AG09319 (cell line): ENCODE results near the gene ABCC6.
"Not testable (repeated sequence)": the region's sequence is repeated elsewhere in the genome, so short reads cannot be mapped to it uniquely, and the experiment has no call there.

ENCODE experiments used
- DNase-seq: peaks from one replicate; pipeline ENCODE4 v3.0.0-alpha.2; 2010; ENCODE audit warnings: low read depth; ENCODE audit errors: extremely low read depth

The ABCC6 gene

GRCh38 chr16:16222850-16223661 is at the start of gene ABCC6:
Gene ABCC6, minus strand, starts transcription at chr16:16223494. Its CDS starts 60 bp downstream, at chr16:16223434.
- not testable (repeated sequence) for DNase-seq

- DNase-seq: not testable (repeated sequence)
These were observed 49.4 kb upstream of the ABCC6 start for GRCh38 chr16:16272573-16273221.

GRCh38 chr16:16271658-16272057 is 48.4 kb upstream of the ABCC6 start:
- DNase-seq: not testable (repeated sequence)

DNA sequence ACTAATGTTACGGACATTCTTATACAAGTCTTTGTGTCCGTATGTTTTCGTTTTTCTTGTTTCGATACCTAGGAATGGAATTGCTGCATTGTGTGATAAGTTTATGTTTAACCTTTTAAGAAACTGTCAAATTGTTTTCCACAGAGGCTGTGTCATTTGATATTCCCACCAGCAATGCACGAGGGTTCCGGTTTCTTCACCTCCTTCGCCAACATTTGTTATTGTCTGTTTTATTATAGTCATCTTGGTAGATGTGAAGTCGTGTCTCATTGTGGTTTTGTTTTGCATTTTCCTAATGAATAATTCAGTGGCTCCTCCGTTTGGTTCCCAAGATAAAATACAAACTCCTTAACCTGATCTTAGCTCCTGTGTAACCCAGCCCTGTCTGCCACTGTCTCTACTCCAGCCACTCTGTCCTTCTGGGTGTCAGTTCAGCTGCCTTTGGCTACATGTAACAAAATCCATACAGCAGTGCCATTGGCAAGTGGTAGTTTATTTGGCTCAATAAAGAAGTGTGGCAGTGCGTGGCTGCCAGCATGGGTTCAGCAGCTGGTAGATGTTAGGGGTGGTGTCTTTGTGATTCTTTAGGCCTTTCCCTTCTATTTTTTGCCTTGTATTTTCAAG is 45.0 kb upstream of the ABCC6 start:
- DNase-seq: not testable (repeated sequence)

GRCh38 chr16:16267708-16268107 is 44.4 kb upstream of the ABCC6 start:
- DNase-seq: not testable (repeated sequence)

GRCh38 chr16:16265044-16265443 is 41.8 kb upstream of the ABCC6 start:
- not testable (repeated sequence) for DNase-seq

DNA sequence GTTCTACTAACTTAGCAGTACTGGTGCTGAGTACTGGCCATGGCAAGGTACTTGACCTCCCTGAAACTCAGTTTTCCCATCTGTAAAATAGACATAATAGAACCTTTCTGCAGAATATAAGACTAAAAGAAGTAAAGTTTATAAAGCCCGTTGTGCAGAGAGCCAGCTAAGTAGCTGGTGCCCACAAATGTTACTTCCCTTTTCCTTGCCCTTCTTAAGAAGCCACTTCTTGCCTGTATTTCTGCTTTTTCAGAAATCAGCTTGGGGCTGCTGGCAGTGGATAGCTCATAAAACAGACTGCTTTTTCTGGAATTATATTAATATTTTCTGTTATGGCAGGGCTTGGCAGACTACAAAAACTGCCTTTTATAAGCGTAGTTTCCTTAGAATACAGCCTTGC is 40.7 kb upstream of the ABCC6 start:
- DNase-seq: not testable (repeated sequence)

DNA sequence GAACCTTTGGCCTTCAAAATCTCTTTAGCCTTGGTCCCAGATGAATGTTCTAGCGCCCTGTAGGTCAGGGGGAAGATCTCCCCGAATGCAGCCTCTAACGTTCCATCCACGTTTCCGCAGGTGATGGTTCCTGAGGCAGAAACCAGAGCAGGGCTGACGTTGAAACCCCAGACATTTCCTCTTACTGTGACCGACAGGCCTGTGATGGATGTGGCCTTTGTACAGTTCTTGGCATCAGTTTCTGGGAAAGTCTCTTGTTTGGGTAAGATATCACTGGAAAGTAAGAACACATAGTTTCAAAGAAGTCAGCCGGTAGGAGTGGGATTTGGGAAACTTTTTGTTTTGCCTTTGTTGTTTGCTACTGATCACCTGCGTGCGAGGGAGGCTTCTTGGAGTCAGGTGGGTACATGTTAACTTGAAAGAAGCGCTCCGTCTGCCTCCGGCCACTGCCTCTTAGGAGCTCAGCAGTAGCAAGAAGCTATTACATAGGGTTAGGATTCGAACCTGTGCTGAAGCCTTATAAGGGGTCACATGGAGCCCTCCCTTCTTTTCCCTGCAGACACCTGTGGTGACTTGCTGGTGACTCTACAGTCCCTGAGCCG is 39.8 kb upstream of the ABCC6 start:
- not testable (repeated sequence) for DNase-seq

- not testable (repeated sequence) for DNase-seq
These were observed 36.7 kb upstream of the ABCC6 start for GRCh38 chr16:16259971-16260370.

GRCh38 chr16:16258822-16259221 is 35.5 kb upstream of the ABCC6 start:
- DNase-seq: not testable (repeated sequence)

- not testable (repeated sequence) for DNase-seq
These were observed 34.1 kb upstream of the ABCC6 start for GRCh38 chr16:16257301-16257923.

GRCh38 chr16:16252377-16252776 is 29.1 kb upstream of the ABCC6 start:
- DNase-seq: not testable (repeated sequence)

DNA sequence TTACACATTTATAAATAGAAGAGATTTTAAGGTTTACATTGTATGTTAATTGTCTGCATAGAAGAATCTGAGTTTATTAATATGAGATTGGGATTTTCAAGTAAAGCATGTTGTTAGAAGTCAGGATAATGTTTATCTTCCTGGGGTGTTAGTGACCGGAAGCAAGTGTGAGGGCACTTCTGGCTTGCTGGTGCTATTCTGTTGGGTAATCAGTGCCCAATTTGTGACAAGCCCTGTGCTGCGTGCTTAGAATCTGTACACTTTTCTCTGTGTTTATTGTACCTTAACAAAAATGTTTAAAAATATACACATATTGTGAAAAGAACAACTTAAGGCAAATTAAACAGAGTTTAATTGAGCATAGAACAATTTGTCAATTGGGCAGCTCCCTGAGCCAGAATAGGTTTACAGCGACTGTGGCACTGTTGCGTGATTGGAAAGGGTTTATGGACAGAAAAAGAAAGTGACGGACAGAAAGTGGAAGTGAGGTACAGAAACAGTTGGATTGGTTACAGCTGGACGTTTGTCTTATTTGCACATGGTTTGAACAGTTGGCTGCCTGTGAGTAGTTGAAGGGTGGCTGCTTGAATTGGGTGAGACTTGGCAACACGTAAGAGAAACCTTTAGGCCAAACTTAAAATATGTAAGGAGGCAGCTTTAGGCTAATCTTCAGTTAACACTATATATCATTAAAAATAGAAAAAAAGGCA is 26.5 kb upstream of the ABCC6 start:
- DNase-seq: not testable (repeated sequence)

- not testable (repeated sequence) for DNase-seq
These were observed 24.1 kb upstream of the ABCC6 start for GRCh38 chr16:16247439-16247838.

GRCh38 chr16:16246578-16247262 is 23.4 kb upstream of the ABCC6 start:
- not testable (repeated sequence) for DNase-seq

GRCh38 chr16:16243886-16244285 is 20.6 kb upstream of the ABCC6 start:
- not testable (repeated sequence) for DNase-seq

- not testable (repeated sequence) for DNase-seq
These were observed 17.4 kb upstream of the ABCC6 start for GRCh38 chr16:16240667-16241066.

DNA sequence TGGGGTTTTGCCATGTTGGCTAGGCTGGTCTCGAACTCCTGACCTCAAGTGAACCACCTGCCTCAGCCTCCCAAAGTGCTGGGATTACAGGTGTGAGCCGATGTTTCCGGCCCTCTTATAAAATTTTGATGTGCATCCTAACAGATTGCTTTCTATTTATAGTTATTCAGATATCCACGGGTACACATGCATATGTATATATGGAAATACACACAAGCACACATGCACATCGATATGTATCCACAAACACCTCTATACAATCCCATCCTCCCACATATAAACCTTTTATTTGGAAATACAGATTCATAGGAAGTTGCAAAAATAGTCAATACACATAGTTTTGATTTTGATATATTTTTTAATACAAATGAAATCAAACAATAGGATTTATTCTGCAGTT is 14.4 kb upstream of the ABCC6 start:
- DNase-seq: not testable (repeated sequence)

DNA sequence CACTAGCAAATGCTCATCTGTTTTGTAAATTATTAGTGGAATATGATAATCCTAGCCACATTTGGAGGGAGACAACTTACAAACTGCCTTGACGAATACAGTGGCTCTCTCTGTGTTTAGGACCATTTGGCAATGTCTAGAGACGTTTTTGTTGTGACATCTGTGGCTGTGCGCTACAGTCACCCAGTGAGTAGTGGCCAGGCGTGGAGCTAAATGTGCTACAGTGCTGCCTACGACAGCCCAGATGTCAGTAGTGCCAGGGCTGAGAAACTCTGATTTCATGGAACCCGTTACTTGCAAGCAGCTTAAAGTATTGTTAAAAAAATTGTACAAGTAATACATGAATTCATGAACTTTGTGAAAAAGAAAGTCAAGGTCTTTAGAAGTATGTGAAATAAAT is 13.8 kb upstream of the ABCC6 start:
- DNase-seq: not testable (repeated sequence)

DNA sequence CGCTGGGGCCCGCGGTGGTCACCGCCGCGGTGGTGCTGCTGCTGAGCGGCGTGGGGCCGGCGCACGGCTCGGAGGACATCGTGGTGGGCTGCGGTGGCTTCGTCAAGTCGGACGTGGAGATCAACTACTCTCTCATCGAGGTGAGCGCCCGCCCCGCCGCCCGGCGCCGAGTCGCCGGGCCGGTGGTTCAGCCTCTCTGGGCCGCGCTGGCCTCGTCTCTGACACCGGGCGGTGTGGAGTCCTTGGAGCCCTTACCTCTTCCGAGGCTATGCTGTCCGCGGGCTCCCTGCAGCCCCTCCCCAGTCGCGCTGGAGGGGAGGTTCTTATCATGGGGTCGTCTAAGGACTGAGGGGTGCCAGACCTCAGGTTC is 9.4 kb upstream of the ABCC6 start:
- DNase-seq: not testable (repeated sequence)
